Amygdala (tissue), 56 donors: Measurements from ENCODE around the gene FNDC3B.
"Not testable (repeated sequence)": the region's sequence is repeated elsewhere in the genome, so short reads cannot be mapped to it uniquely, and the experiment has no call there.

Experiments used
- DNase-seq, 56 donors: peaks; one replicate each; lab custom pipeline; 2025; lab: John Stamatoyannopoulos, UW

The FNDC3B gene

DNA sequence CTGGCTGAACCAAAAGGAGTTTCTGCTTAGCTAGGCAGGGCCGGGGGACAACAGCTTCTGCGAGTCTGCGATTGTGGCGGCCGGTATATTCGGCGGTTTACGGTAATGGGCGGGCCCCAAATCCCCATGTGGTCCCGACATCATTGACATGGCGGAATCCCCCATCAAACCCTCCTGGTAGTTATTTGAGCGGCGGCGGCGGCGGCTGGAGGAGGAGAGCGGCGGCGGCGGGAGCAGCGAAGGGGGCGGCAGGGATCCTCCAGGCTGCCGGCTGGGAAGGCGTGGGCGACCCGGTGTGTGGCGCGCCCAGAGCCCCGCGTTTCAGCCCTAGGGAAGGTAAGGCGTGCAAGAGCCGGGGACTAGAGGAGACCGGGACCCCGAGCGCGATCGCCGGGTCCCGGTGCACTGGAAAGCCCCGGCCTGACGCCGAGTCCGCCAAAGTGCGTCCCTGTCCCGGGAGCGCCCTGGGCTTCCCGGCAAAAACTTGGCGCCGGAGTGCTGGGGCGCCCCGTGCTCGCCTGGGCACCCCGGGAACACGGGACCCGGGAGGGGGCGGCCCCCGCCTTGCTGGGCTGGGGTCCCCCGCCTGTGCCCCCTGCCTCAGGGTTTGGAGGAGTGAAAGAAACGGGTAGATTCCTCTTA, at the start of gene FNDC3B:
Gene FNDC3B, plus strand, starts transcription at position 143 of the 642 bp plus-strand sequence. CDS start 72,902 bp downstream, outside the sequence.
- peak; percentile 35 to 98 (median 89) for DNase-seq

DNA sequence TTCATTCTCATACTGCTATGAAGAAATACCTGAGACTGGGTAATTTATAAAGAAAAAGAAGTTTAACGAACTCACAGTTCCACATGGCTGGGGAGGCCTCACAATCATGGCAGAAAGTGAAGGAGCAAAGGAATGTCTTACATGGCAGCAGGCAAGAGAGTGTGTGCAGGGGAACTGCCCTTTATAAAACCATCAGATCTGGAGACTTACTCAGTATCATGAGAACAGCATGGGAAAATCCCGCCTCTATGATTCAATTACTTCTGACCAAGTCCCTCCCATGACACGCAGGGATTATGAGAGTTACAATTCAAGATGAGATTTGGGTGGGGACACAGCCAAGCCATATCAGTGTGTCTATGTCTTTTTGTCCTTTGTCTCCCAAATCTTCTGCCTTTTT, 49.1 kb upstream of the FNDC3B start:
- DNase-seq = not testable (repeated sequence)

DNA sequence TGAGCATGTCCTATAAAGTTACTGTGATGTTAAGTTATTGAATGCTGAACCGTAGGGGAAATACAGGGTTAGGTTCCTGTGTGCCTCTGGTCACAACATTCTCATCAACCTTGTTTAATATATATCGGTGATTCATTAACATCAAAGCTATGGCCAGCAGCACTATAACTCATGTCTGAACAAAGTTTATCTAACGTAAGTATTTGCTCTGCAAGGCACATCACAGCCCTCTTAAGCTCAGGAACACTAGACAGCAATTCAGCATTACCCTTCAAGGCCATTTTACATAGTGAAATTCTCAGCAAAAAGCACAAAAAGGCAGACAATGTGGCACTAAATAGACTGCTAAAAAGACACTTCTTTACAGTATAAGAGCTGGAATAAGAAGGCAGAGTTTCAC, 48.2 kb upstream of the FNDC3B start:
- DNase-seq = no peak

DNA sequence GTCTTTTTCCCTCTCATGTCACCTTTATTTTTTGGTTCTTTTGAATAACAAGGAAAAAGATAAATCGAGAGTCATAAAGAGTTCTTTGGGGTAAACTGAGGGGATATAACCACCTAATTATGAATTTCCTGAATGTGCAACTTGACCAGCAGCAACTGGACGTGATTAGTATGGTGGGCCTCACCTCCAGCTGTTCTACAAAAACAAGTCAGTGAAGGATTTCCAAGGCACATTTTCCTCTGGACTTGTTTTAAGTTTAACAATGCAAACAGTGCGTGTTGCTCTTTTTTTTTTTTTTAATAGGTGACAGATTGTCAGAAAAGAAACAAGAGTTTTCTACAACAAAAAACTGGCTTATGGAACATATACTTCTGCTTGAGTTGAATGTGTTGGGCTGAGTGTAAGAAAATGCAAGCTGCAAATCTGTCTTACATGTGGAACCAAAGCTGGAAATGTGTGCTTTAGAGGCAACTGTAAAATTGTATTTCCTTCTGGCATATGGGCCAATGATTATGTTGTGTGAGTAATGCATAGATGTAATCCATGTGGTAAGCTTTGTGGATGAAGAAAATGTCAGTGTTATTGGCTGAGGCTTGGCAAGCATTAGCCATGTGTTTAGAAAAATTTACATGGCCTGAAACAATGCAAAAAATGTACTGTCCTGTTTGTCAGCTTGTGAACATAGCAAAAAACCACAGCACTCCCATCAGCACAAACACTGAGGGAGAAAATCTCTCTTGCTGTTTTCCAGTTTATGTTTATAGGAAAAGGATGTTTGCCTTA, 44.5 kb upstream of the FNDC3B start:
- no peak for DNase-seq

DNA sequence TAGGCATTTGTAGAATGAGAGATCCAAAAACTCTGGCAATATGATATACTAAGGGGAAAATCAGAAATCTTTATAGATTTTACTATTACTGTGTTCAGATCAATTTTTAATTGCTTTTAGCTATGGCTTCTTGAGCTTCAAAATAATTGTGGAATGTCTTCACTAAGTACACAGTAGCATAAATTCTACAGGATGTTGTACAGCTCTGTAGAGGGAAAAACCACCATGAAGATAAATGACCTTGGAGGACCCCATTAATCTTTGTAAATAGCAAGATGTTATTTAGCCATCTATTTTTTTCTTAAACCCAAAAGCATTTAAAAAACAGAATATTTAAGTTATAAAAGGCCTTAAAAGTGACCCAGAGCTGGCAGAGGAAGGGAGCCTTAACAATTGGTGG, 43.9 kb upstream of the FNDC3B start:
- DNase-seq = no peak

DNA sequence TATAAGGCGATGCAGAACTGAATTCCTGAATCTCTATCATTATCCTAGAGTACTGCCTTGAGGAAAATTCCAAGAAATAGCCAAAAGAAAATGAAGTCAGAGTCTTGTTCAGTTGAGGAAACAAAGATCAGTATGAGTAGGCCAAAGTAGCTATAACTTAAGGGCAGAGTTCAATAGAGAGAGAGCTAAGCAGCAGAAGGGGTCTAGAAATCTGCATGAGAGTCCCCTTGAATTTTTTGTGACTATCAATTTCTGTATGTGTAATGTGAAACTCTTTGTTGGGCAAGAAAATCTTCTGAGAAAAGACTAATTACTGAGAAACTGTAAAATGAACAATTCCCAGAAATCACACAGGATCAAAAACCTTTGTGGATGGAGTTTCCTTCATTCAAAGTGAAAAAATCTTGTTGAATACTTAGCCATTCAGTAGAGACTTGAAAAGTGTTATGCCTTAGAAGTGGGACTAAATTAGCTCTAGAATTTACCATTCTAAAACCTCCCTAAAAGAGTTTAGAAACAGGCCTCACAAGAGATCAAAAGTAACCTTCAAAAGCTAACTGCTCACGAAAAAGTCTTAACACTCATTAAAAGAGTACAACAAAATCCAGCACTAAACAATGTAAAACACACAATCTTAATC, 43.1 kb upstream of the FNDC3B start:
- DNase-seq = no peak

DNA sequence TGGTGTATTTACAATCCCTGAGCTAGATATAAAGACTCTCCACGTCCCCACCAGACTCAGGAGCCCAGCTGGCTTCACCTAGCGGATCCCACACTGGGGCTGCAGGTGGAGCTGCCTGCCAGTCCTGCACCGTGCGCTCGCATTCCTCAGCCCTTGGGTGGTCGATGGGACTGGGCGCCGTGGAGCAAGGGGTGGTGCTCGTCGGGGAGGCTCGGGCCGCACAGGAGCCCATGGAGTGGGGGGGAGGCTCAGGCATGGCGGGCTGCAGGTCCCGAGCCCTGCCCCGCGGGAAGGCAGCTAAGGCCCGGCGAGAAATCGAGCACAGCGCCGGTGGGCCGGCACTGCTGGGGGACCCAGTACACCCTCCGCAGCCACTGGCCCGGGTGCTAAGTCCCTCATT, 40.6 kb upstream of the FNDC3B start:
- DNase-seq = not testable (repeated sequence)

DNA sequence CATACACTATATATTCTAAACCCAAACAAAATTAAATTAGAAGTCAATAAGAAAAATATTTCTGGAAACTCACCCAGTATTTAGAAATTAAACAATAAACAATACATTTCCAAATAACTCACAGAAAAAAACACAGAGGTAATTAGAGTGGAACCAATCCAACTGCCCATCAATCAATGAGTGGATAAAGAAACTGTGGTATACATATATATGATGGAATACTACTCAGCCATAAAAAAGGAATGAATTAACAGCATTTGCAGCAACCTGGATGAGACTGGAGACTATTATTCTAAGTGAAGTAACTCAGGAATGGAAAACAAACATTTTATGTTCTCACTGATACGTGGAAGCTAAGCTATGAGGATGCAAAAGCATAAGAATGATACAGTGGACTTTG, 37.8 kb upstream of the FNDC3B start:
- DNase-seq = not testable (repeated sequence)

DNA sequence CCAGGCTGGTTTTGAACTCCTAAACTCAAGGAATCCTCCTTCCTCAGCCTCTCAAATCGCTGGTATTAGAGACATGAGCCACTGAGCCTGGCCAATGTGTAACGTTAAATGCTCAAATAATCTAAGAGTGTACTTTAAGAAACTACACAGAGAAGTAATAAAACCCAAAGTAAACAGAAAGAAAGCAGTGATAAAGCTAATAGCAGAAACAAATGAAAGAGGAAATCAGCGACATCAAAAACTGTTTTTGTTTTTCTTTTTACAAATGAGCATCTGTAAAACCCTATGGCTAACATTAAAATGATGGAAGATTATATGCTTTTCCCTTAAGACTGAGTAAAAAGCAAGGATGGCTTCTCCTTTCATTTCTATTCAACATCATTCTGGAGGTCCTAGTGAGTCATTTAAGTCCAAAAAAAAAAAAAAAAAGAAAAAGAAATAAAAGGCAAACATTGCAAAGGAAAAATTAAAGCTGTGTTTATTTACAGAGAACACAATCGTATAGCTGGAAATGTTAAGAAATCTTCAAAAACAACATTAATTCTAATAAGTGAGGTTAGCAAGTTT, 36.8 kb upstream of the FNDC3B start:
- DNase-seq = no peak

DNA sequence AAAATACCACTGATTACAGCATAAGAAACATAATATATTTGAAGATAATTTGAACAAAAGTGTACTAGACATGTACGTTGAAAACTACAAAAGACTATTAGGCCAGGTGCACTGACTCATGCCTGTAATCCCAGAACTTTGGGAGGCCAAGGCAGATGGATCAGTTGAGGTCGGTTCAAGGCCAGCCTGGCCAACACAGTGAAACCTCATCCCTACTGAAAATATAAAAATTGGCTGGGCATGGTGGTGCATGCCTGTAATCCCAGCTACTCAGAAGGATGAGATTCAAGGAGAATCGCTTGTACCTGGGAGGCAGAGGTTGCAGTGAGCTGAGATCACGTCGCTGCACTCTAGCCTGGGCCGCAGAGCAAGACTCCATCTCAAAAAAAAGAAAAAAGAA, 36.2 kb upstream of the FNDC3B start:
- no peak for DNase-seq

DNA sequence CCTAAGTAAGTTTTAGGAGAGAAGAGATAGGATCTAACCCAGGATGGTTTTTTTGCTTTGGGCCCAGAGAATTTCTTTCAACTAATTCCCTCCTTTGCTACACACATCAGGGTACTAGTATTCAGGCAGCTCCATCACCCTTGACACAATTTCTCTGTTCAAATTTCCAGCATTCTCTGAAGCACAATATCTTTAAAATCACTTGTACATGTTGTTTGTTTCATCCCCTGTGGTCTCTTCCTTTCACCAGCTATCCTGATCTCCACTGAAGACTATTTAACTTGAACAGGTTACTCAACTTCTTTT, 32.4 kb upstream of the FNDC3B start:
- no peak for DNase-seq

DNA sequence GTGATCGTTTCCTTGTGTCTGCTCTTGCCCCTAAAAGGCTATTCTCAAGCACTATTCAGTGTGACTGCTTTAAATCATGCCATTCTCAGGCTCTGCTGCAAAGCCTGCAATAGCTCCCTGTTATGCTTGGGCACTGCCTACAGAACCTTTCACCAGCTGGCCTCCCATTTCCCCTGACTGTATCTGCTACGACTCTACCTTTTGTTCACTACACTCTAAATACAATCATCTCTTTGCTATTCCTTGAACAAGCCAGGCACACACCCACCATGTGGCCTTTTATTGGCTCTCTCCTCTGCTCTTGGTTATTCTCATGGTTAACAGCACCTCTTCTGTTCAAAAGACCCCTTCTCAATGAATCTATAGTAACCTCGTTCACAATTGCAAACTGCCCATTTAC, 29.6 kb upstream of the FNDC3B start:
- DNase-seq = no peak

DNA sequence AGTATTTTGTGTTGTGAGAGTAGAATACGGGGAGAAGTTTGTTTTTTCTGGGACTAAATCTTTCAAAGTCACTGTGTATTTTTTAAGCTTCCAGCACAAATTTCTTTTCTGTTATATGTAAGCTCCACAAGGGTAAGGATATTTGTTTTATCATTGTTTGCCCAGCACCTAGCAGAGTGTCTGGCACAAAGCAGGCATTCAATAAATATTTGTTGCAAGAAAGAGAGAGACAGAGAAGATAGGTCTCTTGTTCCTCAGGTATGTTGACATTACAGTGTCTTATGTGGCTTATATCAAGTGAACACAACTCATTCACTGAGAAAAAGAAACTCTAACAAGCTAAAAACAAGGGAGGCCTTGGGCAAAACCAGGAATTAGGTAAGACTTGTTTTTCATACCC, 26.6 kb upstream of the FNDC3B start:
- no peak for DNase-seq

DNA sequence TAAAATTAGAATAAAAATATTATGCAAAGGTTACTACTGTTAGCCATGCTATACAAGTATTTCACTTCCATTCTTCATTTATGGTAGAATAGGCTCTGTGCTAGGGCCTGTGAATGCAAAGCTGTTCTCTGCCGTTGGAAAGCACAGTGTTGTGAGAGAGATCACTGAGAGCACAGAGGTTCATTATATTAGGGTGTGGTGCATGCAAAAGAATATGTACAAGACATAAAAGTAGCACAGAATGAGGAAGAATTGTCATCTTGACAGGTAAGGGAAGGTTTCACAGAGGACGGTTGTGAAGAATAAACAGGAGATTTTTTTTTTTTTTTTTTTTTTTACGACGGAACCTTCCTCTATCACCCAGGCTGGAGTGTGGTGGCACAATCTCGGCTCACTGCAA, 25.2 kb upstream of the FNDC3B start:
- no peak for DNase-seq

DNA sequence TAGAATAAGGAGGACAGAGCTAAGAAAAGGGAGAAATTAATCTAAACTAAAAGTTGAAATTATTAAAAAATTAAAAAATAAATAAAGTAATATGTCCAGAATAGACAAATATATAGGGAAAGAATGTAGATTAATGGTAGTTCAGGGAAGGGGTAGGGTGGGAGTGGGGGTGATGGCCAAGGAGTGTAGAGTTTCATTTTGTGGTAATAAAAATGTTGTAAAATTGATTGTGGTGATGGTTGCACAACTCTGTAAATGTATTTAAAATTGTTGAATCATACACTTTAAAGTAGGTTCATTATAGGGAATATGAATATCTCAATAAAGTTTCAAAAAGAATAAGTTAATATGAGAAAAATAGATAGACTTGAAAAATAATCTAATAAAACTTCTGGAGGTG, 21.0 kb upstream of the FNDC3B start:
- DNase-seq = no peak

DNA sequence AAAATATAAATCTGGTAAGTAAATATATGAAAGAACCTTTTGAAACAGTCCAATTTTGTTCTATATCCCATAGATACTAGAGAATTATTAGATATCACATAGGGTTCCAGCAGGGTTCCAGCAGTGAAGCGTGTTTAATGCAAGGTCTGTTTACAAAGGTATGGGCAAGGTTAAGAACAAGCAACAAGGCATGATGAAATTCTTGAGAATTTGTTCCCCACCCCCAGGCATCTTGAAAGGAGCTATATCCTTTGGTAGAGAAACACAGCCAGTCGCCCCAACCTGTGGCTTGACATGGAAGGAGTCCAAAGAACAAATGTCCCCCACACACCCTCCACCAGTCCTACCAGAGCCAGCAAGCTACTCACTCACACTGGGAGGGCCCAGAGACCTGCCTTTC, 18.6 kb upstream of the FNDC3B start:
- DNase-seq = no peak

DNA sequence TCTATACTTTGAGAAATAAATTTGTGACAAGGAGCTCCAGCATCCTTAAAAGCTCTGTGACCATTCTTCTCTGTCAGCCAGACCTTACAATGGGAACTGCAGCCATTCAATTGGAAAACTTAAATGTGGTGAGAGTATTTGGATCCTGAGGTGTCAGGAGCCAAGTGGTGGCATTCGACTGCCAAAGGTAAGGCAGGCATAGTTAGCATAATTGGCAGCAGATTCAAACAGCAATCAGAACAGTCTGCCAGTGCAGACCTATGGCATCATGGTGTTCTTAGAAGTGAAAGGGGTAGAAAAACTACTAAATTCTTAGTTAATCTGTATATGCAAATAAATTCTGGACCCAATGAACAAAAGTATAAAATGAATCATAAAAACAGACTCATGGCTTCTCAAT, 18.2 kb upstream of the FNDC3B start:
- no peak for DNase-seq

DNA sequence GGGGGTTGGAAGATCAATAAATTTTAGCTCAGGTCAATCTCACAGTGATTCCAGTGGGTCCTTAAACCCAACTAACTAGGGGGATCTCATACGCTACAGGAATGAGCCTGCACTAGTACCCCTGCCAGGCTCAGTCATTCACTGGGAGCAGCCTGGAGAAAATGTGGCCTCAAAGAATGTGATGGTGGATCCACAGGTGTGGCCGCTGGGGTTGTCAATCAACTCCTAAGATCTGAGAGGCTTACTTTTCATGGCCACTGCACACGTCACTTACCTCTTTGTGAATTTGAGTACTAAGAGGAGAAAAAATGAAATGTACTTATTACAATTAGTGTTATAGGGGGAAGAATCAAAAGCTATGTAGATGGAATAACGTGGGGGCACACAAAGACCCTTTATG, 17.5 kb upstream of the FNDC3B start:
- DNase-seq = no peak

DNA sequence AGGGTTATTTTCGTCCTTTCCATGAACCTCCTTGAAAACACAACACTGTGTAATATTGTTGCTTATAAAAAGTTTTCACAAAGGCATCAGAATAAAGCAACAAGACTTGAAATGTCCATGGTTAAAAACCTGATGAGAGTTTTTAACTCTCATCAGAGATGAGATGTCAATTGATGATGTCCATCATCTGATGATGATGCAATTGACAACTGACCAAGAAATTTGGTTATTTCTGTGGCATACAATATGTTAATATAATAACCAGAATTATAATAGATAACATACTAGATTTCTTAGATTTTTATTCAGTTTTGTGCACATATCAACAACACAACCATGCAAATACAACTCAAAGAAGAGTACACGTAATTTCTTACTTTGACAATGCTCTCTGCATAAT, 15.5 kb upstream of the FNDC3B start:
- DNase-seq = no peak

DNA sequence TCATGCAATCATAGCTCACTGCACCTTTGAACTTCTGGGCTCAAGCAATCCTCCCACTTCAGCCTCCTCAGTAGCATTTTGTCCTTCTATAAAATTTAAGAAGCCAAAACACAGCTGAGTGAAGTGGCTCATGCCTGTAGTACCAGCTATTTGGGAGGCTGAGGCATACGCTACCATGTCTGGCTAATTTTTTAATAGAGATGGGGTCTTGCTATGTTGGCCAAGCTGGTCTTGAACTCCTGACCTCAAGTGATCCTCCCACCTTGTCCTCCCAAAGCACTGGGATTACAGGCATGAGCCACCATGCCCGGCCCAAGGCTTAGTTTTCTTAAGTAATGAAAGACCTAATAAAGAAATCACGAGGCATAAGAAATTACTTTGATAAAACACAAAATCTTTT, 14.7 kb upstream of the FNDC3B start:
- DNase-seq = no peak

DNA sequence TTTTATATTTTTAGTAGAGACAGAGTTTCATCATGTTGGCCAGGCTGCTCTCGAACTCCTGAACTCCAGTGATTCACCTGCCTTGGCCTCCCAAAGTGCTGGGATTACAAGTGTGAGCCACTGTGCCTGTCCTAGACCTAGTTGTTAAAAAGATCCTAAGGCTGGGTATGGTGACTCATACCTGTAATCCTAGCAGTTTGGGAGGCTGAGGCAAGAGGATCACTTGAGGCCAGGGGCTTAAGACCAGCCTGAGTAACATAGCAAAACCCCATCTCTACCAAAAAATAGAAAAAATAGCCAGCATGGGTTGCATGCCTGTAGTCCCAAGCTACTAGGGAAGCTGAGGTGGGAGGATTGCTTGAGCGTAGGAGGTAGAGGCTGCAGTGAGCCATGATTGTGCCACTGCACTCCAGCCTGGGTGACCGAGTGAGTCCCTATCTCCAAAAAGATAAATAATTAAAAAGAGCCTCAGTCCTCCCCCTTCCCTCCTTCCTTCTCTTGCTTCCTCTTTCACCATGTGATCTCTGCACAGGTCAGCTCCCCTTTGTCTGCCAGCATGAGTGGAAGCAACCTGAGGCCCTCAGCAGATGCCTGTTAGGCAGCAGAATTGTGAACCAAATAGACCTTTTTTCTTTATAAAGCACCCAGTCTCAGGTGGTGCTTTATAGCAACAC, 9.8 kb upstream of the FNDC3B start:
- no peak for DNase-seq
